A549 treated with RU486 at 1 μM for 4 hours (cell line): ENCODE results near the gene ESM1. TPM values are rescaled to one million over a fixed set of nuclear protein-coding genes. Genes with fewer than 3 reads are reported as not detected.

ENCODE experiments used
- total RNA-seq: library from RNA; stranded (reverse); fragments of 200-300 nt; extraction: Qiagen RNA extraction; gene quantifications from 5 replicates; pipeline ENCODE4 v1.2.3, GENCODE V29; 2022; ENCODE audit warnings: low read depth

The ESM1 gene
- total RNA-seq = not detected in 5 replicates

GRCh38 chr5:54985301-54986268 lies at the start of gene ESM1:
TSS of gene ESM1 (minus strand) at chr5:54985593. CDS start at chr5:54985517, 76 bp downstream.

Other genes starting within 250 kb of the ESM1 start
- not detected in 5 replicates for gene GZMK, start 38.7 kb upstream of the ESM1 start, total RNA-seq
- gene GZMA, start 117.1 kb upstream of the ESM1 start, total RNA-seq = not detected in 5 replicates
- gene GPX8, start 174.6 kb upstream of the ESM1 start, total RNA-seq = 30.8 to 45.9 TPM (median 38.7 TPM) in 5 replicates
- gene CDC20B, start 187.6 kb upstream of the ESM1 start, total RNA-seq = 0.05 to 0.11 TPM (median 0.09 TPM) in 3 of 5 replicates, not detected in the others
- 1.6 to 3.1 TPM (median 2.2 TPM) in 5 replicates for gene MCIDAS, start 241.7 kb upstream of the ESM1 start, total RNA-seq
- 5.8 to 10.4 TPM (median 8.7 TPM) in 5 replicates for gene CCNO, start 248.0 kb upstream of the ESM1 start, total RNA-seq